SHP77 (cell line): ENCODE data around the gene GCN1.

Source experiments
- DNase-seq, 2 experiments: peaks; one replicate each; lab custom pipeline; 2025; lab: John Stamatoyannopoulos, UW

Gene GCN1

GRCh38 chr12:120116792-120117651 lies 77.5 kb downstream of the GCN1 start:
- DNase-seq: peak; percentile 87 to 94

GRCh38 chr12:120116441-120116791 lies 78.1 kb downstream of the GCN1 start, which contains the start of gene RAB35:
Gene RAB35 (minus strand): TSS chr12:120116753. CDS start chr12:120116650, 103 bp downstream.
- DNase-seq: no peak

GRCh38 chr12:120115692-120116440 lies 78.6 kb downstream of the GCN1 start:
- peak; percentile 57 to 72 for DNase-seq

GRCh38 chr12:120115066-120115465 lies 79.4 kb downstream of the GCN1 start:
- no peak for DNase-seq

- DNase-seq: no peak
Measured at GRCh38 chr12:120110550-120111501, 83.7 kb downstream of the GCN1 start.

- DNase-seq: no peak
Measured at GRCh38 chr12:120109570-120110267, 84.8 kb downstream of the GCN1 start.

GRCh38 chr12:120106151-120106550 lies 88.4 kb downstream of the GCN1 start:
- no peak for DNase-seq

GRCh38 chr12:120103371-120103770 lies 91.1 kb downstream of the GCN1 start:
- no peak for DNase-seq

- DNase-seq: no peak
Measured at GRCh38 chr12:120103044-120103338, 91.5 kb downstream of the GCN1 start.

GRCh38 chr12:120102189-120103043 lies 92.1 kb downstream of the GCN1 start:
- DNase-seq: no peak

GRCh38 chr12:120101617-120102016 lies 92.9 kb downstream of the GCN1 start:
- DNase-seq: no peak

- DNase-seq: no peak
Measured at GRCh38 chr12:120101182-120101581, 93.3 kb downstream of the GCN1 start.

GRCh38 chr12:120100630-120101029 lies 93.9 kb downstream of the GCN1 start:
- DNase-seq: peak in 1 of 2 experiments; percentile 62

GRCh38 chr12:120099738-120100137 lies 94.8 kb downstream of the GCN1 start:
- no peak for DNase-seq

GRCh38 chr12:120098756-120099470 lies 95.6 kb downstream of the GCN1 start:
- DNase-seq: no peak

- DNase-seq: no peak
Measured at GRCh38 chr12:120096671-120097202, 97.8 kb downstream of the GCN1 start.

- DNase-seq: no peak
Measured at GRCh38 chr12:120095736-120096135, 98.8 kb downstream of the GCN1 start.

GRCh38 chr12:120095331-120095730 lies 99.2 kb downstream of the GCN1 start:
- DNase-seq: no peak

- no peak for DNase-seq
Measured at GRCh38 chr12:120094485-120094884, 100.0 kb downstream of the GCN1 start.
